NK-92 (cell line): ENCODE measurements around the gene NCAPD3.
"Not testable (repeated sequence)": the region's sequence is repeated elsewhere in the genome, so short reads cannot be mapped to it uniquely, and the experiment has no call there.

Experiments used
- DNase-seq: peaks from one replicate; lab custom pipeline; 2025; ENCODE audit not compliant: unreplicated experiment; lab: John Stamatoyannopoulos, UW

NCAPD3 gene, protein sequence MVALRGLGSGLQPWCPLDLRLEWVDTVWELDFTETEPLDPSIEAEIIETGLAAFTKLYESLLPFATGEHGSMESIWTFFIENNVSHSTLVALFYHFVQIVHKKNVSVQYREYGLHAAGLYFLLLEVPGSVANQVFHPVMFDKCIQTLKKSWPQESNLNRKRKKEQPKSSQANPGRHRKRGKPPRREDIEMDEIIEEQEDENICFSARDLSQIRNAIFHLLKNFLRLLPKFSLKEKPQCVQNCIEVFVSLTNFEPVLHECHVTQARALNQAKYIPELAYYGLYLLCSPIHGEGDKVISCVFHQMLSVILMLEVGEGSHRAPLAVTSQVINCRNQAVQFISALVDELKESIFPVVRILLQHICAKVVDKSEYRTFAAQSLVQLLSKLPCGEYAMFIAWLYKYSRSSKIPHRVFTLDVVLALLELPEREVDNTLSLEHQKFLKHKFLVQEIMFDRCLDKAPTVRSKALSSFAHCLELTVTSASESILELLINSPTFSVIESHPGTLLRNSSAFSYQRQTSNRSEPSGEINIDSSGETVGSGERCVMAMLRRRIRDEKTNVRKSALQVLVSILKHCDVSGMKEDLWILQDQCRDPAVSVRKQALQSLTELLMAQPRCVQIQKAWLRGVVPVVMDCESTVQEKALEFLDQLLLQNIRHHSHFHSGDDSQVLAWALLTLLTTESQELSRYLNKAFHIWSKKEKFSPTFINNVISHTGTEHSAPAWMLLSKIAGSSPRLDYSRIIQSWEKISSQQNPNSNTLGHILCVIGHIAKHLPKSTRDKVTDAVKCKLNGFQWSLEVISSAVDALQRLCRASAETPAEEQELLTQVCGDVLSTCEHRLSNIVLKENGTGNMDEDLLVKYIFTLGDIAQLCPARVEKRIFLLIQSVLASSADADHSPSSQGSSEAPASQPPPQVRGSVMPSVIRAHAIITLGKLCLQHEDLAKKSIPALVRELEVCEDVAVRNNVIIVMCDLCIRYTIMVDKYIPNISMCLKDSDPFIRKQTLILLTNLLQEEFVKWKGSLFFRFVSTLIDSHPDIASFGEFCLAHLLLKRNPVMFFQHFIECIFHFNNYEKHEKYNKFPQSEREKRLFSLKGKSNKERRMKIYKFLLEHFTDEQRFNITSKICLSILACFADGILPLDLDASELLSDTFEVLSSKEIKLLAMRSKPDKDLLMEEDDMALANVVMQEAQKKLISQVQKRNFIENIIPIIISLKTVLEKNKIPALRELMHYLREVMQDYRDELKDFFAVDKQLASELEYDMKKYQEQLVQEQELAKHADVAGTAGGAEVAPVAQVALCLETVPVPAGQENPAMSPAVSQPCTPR (N-terminal part only)

DNA sequence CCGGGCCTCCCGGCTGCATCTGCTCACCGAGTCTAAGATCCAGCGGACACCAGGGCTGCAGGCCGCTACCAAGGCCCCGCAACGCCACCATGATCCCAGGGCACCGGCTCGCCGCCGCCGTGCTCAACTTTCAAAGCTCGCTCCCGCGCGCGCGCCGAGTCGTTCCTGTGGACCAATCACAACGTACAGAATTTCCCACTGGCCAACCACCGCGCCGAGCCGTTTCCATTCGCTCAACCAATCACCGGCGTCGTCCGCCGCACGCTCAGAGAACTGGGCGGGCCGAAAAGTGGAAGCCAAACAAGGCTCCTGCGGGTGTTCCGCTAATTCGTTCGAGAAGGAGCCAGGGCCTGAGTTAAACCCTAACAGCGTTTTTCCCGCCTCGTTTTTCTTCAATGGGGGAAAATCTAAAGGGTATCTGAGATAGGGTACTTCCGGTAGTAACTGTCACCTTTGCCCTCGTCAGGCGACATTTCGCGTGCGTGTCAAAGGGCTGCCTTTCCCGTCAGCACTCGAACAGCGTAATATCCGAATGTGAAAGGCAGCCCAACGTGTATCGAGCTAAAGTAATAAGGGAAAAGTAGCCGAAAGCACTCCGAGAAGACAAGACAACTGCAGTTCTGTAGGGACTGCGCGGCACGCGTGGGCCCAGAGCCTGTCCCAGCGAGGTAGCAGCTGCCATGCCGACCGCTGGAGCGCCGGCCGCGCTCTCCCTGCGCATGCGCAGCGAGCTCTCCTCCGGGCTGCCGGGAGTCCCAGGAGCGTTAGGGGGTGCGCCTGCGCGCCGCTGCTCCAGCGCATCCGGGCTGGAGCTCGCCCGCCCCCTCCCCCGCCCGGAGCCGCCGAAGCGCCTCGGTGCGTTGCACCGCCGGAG lies at the start of gene NCAPD3, which contains the start of gene VPS26B:
Gene NCAPD3, minus strand, starts transcription at position 132 of the 874 bp plus-strand sequence. Its CDS starts 41 bp downstream, at position 91.
Gene VPS26B, plus strand, starts transcription at position 836 of the 874 bp plus-strand sequence. CDS start 452 bp downstream, outside the sequence.
- peak; percentile 85 for DNase-seq

DNA sequence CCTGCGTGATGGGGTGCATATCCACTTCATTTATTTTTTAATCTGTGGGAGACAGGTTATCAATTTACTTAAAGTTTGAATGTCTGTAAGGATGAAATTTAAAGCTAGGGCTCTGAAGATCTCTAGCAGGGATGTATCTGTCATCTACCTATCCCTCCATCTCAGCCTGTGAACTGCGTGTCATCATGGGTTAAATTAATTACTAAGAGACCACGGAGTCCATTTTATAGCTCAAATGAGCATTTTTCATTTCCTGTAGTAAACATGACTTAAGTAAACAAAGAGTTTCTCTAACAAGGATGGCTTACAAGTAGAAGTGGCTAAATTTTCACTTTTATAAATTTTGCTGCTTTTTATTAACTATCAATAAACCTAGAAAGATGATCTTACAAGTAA lies 49.5 kb upstream of the NCAPD3 start:
- DNase-seq = no peak

DNA sequence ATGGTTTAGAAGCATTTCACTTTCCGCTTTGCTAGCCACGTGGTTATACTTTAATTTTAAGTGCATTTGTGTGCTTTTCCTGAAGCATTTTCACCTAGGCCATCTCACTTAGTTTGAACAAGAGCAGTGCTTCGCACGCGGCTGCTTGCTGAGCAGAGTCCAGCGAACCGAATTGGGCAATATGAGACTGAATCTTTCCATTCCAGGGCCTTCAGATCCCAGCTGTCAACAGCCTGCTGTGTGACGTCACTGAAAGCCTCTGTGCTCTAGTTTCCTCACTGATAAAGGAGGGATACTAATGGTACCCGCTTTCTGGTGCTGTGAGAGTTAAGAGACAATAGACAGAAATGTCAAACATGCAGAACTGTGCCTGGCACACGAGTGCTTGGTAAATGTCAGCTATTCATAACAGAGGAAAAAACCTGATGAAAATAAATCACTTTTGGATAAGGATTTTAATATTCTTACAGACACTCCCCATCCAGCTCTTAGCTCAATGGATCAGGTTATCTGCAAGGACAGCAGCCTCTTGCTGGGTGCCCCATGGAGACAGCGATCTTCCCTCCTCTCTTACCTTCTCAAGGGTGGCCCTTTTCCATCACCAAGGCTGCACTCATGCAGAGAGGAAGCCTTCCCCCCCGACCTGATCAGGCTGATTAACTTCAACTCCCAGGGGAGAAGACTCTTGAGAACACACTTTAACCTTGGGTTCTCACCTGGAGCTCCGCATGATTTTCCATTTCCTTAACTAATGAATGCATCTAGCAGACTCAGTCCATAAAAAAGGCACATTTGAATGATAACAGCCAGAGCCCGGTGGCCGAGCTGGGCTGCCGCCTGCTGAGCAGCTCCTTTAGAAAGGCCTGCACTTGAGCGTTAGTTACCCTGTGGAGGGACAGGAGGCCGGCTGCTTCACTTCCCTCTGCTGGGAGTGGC lies 48.9 kb upstream of the NCAPD3 start:
- DNase-seq = no peak

DNA sequence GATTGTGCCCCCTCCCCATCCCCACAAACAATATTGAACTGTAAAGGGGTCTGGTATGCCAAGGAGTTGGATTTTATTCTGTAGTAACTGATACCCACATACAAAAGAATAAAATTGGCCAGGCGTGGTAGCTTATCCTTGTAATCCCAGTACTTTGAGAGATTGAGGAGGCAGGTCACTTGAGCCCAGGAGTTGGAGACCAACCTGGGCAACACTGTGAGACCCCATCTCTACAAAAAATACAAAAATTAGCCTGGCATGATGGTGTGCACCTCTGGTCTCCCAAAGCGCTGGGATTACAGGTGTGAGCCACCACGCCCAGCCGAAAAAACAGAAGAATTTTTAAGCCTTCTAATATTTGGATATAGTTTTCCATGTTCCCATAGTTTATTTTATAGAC lies 48.2 kb upstream of the NCAPD3 start:
- DNase-seq = no peak

DNA sequence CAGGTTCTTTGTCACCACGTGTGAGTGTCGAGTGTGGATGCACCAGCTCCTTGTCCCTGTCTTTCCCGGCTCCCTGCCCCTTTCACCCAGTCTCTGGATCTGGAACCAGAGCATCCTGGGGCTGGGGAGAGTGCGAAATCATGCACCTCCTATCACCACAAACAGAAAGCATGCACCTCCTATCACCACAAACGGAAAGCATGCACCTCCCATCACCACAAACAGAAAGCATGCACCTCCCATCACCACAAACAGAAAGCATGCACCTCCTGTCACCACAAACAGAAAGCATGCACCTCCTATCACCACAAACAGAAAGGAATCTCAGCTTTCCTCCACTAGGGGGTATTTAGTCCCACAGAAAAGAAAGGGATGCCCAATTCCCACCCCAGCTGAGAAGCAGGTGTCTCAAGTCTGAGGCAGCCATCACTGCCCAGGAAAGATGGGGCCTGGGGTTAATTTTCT lies 46.5 kb upstream of the NCAPD3 start:
- no peak for DNase-seq

DNA sequence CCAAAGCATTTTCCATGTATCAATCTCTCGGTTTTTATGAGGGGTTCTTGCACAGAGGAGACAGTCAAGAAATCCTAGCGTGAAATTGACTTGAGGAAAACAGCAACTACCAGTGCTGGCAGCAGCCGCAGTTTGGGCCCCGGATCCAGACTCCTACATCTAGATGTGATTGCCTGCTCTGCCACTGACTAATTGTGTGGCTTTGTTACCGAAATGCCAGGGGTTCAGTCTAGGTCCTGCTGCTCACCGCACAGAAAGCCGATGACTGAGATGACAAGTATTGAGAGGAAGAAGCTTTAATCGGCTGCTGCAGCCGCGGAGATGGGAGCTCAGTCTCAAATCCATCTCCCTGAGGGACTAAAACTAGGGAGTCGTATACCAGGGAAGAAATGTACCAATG lies 44.2 kb upstream of the NCAPD3 start:
- no peak for DNase-seq

DNA sequence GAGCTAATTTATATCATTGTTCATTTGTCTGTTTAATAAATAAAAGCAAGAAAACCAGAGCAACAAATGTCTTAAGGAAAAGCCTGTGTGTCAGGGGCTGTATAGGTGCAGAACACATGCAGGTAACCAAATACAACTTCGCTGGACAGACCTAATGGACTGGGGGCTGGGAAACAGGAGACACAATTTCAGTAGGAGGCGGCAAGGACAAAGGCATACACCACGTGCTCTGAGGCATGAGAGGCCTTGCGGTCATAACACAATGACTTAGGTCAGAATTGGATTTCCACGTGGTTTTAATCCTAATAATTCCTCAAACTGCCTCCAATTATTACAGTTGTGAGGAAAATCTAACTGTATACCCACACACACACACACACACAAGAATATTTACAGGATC lies 43.7 kb upstream of the NCAPD3 start:
- DNase-seq = no peak

DNA sequence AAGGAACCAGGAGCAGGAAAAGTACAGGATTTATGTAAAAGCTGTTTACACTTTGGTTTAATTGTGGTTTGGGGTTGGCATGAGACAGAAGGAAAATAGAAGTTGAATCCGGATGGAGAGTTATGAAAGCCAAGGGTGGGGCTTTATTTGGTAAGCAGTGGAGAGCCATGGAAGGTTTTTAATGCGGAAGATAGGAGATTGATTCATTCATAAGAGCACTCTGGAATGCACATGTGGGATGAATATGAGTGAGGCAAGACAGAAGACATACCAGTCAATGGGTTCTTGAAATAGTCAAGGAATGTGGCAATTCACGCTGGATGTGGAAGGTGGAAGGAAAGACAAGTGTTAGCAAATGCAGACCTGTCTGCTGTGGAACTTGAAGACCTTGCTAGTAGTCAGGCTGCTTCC lies 43.1 kb upstream of the NCAPD3 start:
- no peak for DNase-seq

DNA sequence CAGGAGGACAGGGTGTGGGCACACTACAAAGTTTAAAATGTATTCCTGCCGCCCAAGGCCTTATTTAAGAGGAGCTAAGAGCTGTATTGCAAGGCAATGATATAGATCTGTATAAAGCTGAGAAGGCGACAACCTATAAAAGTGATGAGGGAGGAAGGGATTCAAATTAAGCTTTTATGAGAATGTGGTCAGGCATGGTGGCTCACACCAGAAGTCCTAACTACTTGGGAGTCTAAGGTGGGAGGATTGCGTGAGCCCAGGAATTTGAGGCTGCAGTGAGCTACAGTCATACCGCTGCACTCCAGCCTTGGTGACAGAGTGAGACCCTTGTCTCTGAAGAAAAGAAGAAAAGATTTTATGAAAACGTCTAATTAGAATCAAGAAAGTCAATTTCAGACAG lies 42.7 kb upstream of the NCAPD3 start:
- no peak for DNase-seq

DNA sequence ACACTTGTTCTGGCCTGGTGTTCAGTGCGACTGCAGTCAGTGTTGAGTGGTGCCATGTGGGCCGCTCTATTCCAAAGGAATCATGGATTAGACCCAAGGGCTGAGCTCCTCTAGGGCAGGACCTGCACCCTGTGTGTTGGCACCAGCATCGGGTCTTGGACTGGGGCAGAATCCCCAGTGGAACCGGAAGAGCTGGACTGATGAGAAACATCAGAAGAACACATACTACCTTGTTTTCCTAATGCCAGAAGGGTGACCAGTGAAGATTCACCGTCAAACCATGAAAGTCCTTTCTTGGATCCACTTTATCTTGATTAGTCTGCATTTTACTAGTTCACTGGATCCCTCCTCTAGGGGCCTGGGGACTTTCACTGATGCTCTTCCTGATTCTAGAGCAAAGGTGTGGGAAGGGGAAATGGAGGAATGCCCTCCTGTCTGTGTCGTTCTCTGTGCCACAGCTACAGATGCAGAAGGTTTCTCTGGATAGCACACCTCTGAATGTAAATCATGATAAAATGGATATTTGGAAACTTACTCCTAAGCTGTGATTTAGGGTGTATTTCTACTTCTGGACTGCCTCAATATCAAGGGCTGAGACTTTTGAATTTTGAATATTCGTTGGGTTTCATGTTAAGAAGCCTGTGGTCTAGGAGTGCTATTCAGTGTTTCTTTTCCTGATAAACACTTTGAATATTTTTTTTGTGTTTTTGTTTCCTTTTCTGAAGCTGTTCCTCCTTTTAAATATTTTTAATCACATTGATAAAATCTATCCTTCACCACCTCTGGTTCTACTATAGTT lies 41.4 kb upstream of the NCAPD3 start:
- DNase-seq = no peak

DNA sequence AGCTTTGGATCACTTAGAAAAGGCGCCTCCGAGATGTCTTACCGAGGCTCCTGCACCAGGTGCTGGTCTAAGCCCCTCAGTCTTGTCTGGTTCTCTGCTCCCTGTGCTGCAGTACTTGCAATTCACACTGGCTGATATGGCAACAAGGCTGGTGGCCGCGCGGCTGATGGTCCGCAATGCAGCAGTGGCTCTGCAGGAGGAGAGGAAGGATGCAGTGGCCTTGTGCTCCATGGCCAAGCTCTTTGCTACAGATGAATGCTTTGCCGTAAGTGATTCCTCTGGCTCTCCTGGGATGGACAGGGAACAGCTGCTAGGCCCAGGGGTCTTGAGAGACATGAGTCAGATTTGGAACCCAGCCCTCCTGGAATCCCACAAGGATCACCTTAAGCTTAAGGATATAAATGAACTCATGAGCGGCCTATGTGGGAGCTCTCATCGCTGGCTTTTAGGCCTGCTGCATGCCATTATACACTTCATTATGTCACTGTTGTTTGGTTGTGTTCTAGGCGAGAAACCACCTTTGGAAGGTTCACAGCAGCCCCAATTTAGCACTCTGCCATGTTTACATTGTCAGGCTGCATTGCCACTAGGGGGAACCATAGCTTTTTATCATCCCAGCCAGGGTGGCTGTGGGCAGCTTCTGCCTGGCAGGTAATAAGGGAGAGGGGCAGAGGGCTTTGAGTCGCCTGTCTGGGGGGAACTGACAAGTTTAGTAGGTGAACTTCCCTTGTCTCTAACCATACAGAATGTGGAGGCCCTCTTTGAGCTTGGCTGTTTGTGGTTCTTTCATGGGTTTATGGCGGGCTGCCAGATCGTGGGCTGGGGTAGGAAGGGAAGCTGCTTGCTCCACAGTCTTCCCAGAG lies 38.1 kb upstream of the NCAPD3 start:
- DNase-seq = no peak

DNA sequence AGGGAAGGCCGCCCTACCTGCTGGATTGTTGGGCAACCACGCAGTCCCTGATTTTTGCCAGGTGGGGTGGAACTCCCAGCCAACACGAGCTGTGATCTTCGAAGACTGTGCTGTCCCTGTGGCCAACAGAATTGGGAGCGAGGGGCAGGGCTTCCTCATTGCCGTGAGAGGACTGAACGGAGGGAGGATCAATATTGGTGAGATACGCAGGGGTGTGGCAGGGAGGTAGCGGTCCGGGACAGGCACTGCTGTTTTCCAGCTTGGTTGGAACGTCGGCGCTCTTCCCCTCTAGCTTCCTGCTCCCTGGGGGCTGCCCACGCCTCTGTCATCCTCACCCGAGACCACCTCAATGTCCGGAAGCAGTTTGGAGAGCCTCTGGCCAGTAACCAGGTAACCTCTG lies 37.2 kb upstream of the NCAPD3 start:
- no peak for DNase-seq

DNA sequence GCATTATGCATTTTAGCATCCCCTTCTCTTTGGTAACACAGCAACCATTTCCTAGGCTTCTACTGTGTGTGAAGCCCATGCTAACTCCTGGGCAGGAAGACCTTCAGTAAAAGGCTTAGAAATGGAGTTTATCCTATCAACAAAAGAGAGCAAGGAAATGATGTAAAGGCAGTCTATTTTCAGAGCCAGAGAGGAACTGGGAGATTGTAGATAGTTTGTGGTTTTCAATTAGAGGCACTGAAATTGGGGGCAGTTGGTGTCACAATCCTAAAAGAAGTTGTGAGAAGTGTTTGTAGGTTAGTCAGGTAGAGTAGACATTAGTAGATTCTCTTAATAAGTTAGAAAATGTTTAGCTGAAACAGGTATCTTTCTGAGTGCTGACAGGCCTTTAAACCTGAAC lies 36.7 kb upstream of the NCAPD3 start:
- no peak for DNase-seq

DNA sequence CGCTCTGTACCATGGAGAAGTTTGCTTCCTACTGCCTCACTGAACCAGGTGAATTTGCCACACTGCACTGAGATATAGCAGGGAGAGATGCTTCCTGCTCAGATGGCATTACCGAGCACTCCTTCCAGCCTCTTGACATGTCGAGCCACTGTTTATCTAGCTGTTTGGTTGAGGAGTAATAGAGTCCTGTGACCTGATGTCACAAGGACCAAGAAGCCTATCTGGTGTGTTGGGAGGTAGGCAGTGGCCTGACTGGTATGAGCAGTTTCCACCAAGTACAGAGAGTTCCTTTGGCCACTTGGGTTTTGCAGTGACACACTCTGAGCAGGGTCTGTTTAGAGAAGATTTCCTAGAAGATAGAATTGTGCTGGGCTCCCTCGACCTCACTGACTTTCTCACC lies 34.8 kb upstream of the NCAPD3 start:
- no peak for DNase-seq

DNA sequence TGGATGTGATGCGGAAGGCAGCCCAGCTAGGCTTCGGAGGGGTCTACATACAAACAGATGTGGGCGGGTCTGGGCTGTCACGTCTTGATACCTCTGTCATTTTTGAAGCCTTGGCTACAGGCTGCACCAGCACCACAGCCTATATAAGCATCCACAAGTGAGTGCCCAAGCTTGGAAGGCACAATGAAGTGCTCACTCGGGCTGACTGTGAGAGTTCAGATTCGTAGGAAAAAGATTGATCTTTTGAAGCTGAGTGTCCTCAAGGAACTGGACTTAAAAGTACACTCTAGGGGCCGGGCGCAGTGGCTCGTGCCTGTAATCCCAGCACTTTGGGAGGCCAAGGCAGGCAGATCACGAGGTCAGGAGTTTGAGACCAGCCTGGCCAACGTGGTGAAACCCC lies 33.3 kb upstream of the NCAPD3 start:
- DNase-seq = no peak

DNA sequence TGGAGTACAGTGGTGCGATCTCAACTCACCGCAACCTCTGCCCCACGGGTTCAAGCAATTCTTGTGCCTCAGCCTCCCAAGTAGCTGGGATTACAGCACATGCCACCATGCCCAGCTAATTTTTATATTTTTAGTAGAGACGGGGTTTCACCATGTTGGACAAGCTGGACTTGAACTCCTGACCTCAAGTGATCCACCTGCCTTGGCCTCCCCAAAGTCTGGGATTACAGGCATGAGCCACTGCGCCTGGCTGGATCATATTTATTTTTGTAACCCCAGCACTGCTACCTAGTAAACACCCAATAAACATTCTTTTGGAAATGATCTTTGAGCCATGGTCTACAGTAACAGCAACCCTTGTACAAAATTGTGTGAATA lies 31.4 kb upstream of the NCAPD3 start:
- not testable (repeated sequence) for DNase-seq
